ENCODE measurements around the gene MCRIP1.

Gene MCRIP1

DNA sequence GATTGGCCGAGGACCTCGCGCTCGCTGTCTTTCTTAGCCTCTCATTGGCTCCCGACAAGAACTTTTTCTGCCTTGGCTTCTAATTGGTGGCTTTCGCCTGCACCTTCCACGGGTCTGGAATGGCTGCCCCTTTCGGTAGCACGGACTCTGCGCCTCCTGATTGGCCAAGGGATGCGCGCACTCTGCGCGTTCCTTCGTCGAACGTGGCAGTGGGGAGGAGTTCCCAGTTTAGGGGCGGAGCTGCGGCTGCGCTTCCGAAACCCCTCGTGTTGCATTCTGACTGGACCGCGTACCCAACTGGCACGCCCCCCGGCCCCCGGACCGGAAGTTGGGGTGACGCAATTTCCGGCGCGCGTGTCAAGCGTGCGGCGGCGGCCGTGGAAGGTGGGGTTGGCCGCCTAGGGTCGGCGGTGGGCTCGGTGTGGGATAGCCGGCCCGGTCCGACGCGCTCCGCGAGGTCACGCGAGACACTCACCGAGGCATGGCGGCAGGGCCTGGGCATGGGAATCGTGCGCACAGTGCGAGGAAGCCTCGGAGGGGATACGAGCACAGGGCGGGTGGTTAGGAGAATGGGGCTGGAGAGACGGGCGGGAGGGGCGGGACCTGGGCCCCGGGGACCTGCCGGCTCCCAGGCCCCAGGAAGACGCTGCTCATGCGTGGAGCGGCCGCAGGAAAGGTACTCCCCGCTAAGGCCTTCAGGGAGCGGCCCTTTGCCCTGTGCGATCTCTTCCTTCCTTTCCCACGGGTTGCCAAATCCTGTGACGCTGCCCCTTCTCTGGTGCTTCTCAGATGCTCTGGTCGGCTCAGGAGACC, 27.9 kb upstream of the MCRIP1 start:
- peak; percentile 98 to 99 (median 99) for DNase-seq (ENCODE audit: low read depth in 3 of 3, low spot score in 1 of 3)

DNA sequence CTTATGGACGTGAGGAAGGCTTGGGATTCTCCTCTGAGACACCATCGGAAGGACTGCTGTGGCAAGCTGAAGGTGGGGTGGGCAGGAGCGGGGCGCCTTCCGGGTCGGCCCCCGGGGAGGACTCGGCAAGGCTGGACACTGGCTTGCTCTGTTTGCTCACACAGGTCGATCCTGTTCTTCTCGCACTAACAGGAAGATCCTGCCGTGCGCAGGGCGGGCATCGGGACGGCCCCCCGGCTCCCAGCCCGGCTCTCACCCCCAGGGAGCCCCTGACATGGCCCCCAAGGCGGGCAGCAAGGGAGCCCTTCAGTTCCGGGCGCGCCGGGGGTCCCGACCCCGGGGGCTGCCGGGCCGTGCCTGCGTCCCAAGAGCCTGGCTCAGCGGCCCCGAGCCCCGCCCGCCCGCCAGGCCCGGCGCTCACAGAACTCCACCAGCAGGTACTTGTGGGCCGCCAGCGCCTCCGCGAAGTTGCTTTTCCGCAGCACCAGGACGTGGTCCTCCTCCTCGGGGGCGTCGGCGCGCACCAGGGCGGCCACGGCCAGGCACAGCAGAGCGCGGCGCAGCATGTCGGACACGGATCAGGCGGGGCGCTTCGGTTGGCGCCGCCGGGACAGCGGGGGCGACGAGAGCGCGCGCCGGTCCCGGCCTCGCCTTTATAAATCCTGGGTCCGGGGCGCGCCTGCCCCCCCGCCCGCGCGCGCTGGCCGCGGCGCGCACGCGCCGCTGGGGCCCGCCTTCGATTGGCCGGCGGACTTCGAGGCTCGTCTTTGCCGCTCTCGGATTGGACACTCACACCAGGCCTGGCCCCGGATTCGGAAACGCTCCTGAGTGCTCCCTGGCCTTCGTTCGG, 27.0 kb upstream of the MCRIP1 start, which contains the start of gene P4HB:
Gene P4HB, minus strand, starts transcription at position 630 of the 850 bp plus-strand sequence. Its CDS starts 64 bp downstream, at position 566.
- DNase-seq (ENCODE audit: low read depth in 3 of 3, low spot score in 1 of 3): peak in 1 of 3 donors; percentile 88

DNA sequence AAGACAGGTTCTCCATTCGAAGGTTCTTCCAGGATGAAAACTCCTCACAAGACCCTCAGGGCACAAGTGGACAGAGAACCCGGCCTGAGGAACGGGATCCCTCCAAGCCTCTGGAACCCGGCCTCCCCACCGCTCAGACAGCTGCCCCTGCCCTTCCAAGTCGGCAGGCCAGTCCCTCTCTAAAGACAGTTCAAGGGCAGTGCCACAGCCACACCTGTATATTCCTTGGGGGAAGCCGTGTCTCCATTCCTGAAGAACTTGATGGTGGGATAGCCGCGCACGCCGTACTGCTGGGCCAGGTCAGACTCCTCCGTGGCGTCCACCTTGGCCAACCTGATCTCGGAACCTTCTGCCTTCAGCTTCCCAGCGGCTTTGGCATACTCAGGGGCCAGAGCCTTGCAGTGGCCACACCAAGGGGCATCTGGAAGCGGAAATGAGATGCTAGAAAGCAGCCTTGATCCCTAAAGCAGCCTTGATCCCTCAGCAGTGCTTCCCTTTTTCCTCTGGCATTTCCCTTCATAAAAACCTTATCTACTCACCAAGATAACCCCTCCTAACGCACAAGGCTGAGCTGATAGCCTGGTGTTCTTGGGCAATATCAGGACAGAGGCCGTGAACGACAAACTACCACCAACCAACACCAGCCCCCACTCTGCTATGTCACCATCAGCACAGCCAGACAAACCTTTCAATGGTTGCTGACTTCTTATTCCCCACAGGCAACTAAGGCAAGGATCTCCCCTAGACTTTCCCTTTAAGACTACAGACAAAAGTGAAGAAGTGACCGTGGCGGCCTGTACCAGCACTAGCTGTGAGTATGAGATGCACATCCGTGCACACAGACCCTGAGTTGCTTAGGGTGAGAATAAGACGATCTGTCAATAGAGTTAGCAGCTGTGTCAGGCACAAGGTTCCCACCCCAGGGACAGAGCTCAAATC, 26.1 kb upstream of the MCRIP1 start:
- no peak for DNase-seq (ENCODE audit: low read depth in 3 of 3, low spot score in 1 of 3)

DNA sequence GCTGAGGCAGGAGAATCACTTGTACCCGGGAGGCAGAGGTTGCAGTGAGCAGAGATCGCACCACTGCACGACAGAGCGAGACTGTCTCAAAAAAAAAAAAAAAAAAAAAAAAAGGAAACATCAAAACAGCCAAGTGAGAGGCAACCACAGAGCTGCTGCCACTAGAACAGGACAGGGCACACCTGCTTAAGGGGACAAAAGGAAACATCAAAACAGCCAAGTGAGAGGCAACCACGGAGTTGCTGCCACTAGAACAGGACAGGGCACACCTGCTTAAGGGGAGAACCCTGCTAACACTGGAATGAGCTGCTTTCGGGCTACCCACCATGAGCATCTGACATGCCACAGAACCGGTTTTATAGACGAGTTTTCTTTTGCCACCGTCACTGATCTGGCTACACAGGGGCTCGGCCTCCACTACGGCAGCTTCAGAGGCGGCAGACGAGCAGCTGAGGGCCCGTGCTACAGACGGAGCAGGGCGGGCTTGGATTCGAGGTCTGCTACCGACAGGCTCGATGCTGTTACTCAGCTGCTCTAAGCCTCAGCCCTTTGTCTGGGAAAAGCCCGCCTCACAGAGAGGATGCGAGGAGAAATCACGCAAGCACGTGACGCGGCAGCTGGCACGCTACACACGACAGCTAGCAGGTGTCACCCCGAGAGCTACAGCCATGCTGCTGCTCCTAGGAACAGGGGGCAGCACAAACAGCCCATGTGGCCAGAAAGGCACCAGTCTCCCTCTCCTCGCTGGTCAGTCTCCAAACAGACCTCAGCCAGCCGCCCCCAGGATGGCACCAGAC, 25.3 kb upstream of the MCRIP1 start:
- DNase-seq (ENCODE audit: low read depth in 3 of 3, low spot score in 1 of 3): no peak

DNA sequence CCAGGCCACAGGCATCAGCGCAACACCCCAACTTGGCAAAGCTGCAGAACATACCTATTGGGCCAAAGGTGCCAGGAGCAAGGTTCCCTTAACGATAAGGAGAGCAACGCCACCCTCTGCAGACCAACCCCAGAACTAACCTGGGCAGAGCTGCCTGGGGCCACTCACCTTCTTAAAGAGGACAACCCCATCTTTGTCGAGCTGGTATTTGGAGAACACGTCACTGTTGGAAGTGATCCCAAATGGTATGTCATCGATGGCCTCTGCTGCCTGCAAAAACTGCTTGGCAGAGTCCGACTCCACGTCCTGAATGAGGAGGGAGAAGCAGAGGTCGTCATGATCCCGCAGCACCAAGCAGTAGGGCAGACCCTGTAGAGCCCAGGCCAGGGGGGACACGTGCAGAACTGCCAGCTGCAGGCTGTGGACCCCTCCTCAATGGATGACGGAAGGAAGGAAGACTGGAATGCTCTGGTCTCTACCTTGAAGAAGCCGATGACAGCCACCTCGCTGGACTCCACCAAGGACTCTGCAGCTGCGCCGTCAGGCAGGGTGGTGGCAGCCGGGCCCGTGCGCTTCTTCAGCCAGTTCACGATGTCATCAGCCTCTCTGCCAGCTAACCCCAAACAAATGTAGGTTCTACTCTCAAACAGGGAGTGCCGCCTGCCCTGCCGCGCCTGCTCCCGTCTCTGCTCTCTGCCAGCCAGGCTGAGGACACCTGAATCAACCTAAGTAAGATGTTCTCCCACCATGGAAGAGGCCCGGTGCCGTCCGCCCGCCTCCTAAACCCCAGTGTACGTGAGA, 22.1 kb upstream of the MCRIP1 start:
- no peak for DNase-seq (ENCODE audit: low read depth in 3 of 3, low spot score in 1 of 3)

DNA sequence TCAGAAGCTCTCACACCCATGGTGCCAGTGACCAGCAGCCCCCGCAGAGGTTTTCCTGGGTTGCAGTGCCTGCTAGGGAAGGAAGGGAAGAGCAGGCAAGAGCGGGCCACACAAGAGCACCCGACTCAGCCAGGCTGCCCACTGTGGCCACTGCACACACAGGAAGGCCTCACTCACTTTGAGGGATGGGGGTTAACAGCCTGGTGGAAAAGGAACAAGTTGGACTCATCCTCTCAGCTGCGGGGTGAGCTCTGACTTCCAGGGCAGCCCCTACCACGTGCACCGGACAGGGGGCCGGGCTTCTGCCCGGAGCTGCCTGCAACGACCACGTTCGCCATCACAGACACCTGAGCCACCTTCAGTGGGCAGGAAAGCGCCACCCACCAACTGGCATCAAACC, 19.1 kb upstream of the MCRIP1 start:
- DNase-seq (ENCODE audit: low read depth in 3 of 3, low spot score in 1 of 3): no peak

DNA sequence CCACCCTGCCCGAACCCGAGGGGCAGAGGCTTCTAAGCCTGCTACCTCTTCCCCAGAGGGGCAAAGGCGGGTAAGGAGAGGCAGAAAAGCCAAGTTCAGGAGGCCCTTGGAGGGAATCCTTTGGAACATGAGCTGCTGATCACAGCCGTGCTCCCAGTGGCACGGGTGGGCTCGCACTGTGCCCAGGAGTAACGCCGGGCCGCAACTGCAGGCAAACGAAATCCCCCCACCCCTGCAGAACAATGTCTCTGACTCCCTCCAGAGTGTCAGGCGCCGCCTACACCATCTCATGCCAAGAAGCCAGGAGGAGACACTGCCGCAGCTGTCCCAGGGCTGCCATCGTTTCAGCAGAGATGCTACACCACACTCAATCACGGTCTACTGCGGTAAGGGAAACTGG, 18.3 kb upstream of the MCRIP1 start:
- DNase-seq (ENCODE audit: low read depth in 3 of 3, low spot score in 1 of 3): no peak

DNA sequence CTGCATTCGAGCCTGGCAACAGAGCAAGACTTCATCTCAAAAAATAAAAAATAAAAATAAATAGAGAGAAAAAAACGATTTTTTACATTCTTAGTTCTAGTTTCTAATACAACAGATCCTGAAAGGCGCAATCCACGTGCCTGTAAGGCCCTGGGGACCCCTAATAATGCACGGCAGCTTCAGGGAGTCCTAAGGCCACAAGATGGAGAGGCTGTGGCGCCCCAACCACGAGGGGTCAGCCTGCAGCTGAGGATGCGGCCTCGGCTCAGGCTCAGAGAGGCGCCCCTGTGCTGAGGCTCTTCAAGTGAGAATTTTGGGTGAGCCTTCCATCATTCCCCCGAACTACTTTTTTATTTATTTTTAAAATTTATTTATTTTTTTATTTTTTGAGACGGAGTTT, 16.4 kb upstream of the MCRIP1 start:
- no peak for DNase-seq (ENCODE audit: low read depth in 3 of 3, low spot score in 1 of 3)

DNA sequence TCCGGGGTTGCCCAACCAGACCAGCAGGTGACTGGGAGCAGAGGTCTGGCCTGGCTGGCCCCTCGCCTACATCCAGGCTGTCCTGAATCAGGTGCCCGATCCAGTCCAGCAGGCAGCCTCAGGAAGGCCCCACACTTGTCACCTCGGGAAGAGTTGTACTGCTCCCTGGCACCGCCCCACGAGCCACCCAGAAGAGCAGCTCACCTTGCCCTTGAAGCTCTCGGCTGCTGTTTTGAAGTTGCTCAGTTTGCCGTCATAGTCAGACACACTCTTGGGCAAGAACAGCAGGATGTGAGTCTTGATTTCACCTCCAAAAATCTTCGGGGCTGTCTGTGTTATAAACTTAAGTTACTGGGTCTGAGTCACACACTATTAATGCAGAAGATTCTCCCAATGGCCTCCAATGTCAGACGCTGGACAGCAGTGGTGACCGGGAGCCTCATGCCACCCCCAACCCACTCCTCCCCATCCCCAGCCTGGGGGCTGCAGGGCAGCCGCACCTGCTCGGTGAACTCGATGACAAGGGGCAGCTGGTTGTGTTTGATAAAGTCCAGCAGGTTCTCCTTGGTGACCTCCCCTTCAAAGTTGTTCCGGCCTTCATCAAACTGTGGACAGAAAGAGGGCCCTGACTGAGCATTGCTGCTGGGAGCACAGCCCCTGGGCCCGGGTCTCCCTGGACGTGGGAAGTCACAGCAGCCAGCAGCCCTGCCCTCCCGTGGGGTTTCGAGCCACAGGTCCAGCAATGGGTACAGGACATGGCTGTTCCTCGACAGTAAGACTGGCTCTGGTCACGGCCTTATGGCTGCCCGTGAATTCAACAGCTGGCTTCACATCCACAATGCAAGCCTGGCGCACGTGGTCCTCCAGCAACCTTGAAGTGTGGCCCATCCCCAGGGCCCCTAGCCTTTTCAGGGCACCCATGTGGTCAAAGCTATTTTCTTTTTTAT, 13.9 kb upstream of the MCRIP1 start:
- no peak for DNase-seq (ENCODE audit: low read depth in 3 of 3, low spot score in 1 of 3)

DNA sequence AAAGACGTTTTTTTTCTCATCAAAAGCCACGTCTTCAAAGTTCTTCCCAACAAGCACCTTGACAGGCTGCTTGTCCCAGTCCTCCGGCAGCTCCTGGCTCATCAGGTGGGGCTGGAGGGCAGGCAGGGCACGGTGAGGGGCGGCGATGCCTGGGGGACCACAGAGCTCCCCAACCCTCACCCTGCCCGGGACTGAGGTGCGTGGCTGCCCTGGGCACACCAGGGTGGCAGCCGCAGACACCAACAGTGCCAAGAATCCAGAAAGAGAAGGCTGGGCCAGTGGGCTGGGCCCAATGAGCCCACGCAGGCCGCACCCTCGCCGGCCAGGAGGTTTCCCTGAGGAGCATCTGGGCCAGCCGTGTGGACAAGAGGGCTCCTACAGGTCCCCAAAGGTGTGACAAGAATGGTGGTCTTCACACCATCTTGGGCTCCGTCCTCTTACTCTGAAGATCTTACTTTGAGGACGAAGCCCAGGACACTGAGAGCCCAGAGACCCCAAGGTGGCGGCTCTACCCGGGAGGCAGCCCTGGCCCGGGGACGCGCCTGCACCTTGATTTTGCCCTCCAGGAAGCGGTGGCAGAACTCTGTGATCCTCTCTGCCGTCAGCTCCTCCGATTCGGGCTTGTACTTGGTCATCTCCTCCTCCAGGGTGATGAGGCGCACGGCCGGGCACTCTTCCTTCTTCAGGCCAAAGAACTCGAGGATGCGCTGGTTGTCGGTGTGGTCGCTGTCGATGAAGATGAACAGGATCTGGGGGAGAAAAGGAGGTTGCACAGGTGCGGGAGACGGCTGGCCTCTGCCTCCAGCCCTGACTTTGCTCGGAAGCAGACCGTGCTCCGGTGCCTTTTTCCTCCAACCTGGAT, 13.0 kb upstream of the MCRIP1 start:
- no peak for DNase-seq (ENCODE audit: low read depth in 3 of 3, low spot score in 1 of 3)

DNA sequence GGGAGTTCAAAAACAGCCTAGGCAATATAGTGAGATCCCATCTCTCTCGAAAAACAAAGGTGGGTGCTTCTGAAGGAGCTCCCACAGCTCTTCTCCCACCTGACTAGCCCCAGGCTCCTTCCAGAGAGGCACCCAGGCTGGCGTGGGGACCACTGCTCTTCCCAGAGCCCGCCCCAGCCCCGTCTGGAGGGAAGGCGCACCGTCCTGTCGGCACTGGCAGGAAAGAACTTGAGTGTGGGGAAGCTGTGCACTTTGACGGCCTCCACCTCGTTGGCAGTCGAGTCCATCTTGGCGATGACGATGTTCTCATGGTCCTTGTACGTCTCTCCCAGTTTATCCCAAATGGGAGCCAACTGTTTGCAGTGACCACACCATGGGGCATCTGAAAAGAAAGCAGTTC, 12.3 kb upstream of the MCRIP1 start:
- no peak for DNase-seq (ENCODE audit: low read depth in 3 of 3, low spot score in 1 of 3)

DNA sequence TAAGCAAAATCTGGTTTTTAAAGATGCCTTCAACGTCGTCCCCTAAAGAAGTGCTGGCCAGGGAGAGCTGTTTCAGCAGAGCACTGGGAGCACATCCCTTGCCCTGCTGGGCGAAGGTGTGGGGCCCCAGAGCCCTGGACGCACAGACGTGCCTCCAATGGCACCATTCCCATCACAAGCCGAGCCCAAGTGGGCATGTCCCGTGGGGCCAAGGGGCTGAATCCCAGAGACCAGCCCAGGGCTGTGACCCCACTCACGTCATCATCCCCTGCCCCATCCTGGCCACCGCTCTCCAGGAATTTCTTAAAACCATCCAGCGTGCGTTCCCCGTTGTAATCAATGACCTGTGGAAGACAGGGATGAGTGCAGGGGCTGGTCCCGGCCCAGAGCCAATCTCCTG, 11.8 kb upstream of the MCRIP1 start:
- no peak for DNase-seq (ENCODE audit: low read depth in 3 of 3, low spot score in 1 of 3)

DNA sequence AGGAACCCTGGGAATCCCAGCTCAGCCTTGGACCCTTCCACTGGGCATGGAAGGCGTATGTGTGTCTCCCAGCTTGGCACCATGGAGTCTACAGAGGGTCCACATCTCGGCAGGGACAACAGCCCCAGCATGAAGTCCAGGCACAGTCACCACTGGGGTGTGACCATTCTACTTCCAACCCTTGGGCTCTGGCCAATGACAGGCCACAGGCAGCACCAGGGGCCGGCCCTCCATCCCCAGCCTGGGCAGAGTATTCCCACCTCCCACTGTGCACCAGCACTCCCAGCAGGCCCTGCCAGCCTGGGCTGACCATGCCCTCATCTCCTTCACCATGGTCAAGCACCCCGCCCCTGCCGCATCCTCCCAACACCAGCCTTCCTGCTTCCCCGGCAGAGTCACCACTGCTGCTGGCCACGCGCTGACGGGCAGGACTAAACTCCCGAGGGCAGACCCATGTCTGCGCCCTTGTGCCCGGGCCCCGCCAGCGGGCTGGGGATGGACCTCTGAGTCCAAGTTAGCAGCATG, 11.3 kb upstream of the MCRIP1 start:
- no peak for DNase-seq (ENCODE audit: low read depth in 3 of 3, low spot score in 1 of 3)

DNA sequence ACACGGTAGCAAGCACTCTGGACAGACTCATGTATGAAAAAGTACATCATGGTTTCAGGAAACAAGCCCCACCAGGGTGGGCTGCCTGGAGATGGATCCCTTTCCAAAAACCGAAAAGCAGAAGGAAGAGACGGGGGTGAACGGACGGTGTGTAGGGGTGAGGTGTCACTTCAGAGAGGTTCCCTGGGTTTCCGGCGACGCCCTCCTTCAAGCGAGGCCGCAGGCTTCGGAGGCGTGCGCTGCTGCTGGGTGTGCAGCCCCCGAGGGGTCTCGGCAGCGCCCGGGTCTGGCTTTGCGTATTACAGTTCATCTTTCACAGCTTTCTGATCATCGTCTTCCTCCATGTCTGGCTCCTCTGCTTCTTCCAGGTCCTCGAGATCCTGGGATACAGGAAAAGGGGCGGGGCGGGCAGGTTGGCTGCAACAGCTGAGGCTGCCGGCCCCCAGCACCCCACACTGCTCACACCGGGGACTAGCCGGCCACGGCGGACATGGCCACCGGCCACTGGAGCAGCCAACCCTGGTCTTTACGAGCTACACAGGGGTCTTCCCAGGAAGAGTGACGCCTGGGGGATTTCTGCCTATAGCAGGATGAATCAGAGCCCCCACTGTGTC, 10.7 kb upstream of the MCRIP1 start:
- DNase-seq (ENCODE audit: low read depth in 3 of 3, low spot score in 1 of 3): no peak

DNA sequence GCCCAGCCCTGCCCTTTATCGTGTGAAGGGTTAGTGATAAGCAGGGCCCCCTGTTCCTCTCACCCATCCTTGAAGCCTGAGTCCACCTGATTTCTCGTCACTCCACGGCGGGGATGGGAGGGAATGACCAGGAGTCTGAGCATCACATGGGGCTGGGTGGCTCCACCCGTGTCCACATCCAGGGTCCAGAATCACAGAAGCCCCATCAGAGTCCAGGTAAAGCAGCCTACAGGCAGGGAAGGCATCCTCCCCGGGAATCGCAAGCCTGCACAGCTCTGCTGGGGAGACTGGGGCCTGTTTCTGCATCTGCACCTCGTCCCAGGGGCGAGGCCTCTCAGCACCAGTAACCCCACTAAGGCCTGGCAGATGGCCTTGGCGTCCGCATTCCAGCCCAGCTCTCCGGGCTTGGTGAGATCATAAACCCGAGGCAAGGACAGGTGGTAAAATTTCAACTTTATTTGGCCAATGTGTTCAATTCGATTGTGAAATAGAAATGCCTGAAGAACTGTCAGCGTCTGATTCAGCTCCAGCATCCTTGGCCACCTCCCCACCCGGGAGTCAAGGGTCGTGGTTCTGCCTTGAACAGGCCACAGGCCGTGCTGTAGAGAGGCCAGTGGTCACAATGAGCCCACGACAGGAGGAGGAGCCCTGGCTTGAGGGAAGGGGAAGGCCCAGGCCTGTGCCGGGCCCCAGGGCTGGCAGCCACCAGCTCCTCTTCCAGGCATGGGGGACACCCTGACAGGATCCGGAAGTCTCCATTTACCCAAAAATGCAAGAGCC, 9.8 kb upstream of the MCRIP1 start:
- DNase-seq (ENCODE audit: low read depth in 3 of 3, low spot score in 1 of 3): no peak

DNA sequence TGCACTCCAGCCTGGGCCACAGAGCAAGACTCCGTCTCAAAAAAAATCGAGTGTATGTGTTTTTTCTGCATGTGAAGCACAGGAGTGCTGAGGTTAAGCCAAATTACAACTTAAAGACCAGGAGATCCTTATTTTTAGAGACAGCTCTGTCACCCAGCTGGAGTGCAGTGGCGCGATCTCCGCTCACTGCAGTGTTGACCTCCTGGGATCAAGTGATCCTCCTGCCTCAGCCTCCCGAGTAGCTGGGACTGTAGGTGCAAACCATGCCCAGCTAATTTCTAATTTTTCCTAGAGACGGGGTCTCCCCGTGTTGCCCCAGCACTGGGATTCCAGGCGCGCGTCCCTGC, 9.3 kb upstream of the MCRIP1 start:
- no peak for DNase-seq (ENCODE audit: low read depth in 3 of 3, low spot score in 1 of 3)

Measured in stimulated activated CD4-positive, alpha-beta T cell treated with anti-CD3 and anti-CD28 coated beads, TNF-alpha, amount 100 ng/mL, for 1 hour (primary cell).